HG03571 (cell line): ENCODE results near the gene GOLGA8O.
"Not testable (repeated sequence)": the region's sequence is repeated elsewhere in the genome, so short reads cannot be mapped to it uniquely, and the experiment has no call there.

ENCODE experiments used
- ATAC-seq: cut with Tn5 transposase; IDR thresholded peaks from one replicate; pipeline ENCODE4 v1.9.1; 2021; ENCODE audit not compliant: unreplicated experiment

GOLGA8O gene, protein sequence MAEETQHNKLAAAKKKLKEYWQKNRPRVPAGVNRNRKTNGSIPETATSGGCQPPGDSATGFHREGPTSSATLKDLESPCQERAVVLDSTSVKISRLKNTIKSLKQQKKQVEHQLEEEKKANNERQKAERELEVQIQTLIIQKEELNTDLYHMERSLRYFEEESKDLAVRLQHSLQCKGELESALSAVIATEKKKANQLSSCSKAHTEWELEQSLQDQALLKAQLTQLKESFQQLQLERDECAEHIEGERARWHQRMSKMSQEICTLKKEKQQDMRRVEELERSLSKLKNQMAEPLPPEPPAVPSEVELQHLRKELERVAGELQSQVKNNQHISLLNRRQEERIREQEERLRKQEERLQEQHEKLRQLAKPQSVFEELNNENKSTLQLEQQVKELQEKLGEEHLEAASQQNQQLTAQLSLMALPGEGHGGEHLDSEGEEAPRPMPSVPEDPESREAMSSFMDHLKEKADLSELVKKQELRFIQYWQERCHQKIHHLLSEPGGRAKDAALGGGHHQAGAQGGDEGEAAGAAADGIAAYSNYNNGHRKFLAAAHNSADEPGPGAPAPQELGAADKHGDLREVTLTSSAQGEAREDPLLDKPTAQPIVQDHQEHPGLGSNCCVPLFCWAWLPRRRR

DNA sequence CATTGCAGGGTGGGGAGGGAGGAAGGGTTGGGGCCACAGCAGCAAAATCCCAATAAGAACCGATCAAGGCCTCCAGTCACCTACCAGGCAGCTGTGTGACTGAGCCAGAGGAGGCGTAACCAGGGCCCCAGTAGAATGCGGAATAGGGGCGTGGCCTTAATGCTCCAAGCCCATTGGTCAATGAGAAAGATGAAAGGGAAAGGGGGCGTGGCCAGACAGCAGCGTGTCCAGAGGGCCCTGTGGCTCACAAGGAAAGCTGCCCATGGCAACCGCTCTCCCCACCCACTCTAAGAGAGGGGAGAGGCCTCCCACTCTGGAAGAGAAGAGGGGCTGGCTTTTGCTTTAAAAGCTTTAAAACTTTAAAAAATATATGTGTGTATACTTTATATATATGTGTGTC, at the start of gene GOLGA8O:
Gene GOLGA8O (minus strand): TSS at position 101 of the 400 bp plus-strand sequence. CDS start 98 bp downstream, at position 3.
- ATAC-seq, result not testable (repeated sequence)

DNA sequence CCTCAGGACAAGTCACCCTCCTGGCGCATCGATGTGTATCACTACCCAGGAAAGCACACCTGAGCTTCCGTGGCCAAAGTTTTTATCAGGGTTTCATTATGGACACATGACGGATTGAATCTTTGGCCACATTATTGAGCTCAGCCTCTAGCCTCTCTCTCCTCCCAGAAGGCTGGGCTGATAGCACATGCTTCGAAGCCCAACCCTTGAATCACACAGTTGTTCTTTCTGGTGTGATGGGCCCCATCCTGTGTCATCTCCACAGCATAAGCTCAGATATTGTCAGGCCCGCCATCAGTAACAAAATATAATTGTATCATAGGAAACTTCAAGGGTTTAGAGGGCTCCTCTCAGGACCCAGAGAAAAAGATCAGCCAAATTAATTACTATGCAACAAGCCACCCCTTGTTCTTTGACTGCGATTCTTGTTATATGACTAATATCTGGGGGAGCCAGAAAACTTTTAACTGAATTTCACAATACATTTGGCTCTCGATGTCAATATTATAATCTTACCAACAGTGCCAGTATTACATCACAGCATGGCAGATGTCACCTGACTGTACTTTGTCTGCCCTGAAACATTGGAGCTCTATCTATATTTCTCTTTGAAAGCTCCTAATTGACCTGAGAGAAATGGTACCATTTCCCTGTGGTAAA, 48.8 kb upstream of the GOLGA8O start:
- not testable (repeated sequence) for ATAC-seq

DNA sequence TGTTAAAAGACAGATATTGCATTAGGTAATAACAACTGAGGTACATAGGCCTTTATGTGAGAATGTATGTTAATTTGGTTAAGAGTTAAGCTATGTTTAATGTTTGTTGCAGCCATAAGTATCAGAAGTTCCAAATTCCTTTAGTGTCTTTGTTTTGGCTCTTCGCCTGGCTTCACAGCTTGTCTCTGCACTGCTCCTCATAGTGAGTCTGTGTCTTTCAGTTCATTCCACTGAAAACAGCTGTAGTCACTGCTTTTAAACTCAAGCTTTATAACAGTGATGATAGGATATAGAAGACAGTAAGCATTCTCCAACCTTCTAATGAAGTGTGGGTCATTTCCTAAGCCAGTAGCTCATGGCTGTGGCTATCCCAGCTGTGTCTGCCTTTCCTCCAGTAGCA, 47.5 kb upstream of the GOLGA8O start:
- ATAC-seq, result not testable (repeated sequence)

DNA sequence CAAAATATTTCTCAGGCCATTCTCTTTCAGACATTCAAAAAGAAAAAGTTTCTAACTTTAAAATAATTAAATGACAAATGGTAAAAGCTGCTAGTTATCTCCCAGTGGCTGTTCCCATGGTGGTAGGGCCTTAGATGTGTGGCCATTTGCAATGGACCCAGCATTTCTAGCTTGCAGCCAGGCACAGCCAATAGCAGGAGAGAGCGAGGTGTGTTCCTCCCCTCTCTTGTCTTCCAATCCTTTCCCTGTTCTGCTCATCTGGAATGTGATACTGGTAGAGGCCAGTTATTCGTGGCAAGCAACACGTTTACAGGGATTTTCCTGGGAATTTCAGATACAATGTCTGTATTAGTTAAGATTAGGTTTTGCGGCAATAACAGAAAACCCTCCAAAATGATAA, 37.3 kb upstream of the GOLGA8O start:
- not testable (repeated sequence) for ATAC-seq

DNA sequence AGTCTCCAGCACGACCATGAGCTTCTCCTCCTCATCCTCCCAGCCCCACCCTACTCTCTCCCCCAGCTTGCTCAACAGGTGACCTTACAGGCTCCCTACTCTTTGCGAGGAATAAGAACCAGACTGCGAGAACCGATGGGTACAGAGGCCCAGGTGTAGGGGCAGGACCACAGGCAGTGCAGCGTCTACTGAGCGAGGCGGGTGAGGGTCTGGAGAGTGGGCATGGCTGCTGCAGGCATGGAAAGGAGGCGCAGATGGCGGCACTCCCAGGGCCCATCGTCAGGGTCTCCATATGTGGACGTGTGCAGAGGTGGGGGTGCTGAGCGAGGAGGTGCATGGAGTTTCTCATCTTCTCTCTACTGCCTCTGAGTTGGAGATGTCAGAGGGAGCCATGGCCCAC, 31.0 kb upstream of the GOLGA8O start:
- not testable (repeated sequence) for ATAC-seq

DNA sequence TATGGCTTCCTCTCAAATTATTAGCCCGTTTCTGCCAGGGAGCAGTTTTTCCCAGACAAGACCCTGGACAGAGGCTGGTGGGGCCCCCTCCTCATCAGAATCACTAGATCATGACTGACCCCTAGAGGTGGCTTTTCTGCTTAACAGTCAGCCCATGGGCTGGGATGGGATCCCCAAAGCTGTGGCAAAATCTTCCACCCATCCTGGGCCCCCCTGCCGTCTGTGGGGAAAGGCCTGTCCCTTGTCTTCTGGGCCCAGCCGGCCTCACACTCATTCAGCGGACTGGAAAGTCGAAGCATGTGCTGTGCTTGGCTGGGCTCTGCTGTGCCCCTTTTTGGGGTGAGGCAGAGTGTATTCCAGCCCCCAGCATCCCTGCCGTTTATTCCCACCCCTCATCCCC, 27.9 kb upstream of the GOLGA8O start:
- ATAC-seq, result not testable (repeated sequence)

DNA sequence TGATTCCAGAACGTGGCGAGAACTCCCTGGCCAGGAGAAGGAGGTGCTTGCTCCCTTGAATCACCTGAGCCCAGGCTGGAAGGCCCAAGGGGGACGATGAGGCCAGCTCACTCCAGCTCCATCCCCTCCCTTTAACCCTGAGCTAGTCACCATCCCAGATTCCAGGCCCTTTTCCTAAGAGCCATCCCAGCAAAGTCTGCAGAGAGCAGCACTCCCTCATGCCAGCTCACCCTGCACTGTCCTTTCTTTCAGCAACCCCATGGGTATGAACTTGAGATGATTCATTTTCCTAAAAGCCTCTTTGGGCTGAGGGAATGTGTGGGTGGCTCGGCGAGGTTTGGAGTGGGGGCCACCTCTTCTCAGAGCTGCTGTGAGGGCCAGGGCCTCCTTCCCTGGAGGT, 26.2 kb upstream of the GOLGA8O start:
- ATAC-seq, result not testable (repeated sequence)

DNA sequence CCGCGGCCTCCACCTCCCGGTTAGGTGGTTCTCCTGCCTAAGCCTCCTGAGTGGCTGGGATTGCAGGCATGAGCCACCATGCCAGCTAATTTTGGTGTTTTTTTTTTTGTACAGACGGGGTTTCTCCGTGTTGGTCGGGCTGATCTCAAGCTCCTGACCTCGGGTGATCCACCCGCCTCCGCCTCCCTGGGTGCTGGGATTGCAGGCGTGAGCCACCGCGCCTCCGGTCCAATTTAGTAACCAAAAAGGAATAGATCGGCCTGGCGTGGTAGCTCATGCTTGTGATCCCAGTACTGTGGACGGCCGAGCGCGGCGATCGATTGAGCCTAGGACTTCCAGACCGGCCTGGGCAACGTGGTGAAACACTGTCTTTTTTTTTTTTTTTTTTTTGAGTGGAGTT, 12.6 kb upstream of the GOLGA8O start:
- ATAC-seq, result not testable (repeated sequence)

DNA sequence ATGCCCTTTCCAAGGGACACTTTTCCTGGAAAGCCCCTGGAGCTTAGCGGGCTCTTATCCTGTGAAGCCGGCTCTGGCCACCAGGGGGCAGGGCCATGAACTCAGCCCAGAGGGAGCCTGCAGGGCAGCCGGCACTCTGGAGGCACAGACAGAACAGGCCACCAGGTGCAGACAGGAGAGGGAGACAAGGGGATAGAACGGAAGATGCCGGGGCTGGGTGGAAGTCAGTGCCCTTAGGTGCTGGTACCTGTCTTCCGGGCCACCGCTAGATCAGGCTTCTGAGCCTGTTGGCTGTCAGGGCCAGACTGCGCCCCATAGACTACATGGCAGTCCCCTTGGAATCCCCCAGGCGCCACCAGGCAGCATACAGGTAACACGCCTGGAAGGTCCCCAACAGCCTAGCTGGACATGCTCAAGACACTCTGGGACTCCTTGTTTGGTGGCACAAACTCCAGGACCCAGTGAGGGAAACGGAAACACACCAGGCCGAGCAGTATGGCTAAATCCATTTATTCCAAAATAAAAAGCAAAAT, 14.9 kb downstream of the GOLGA8O start:
- ATAC-seq, result not testable (repeated sequence)

DNA sequence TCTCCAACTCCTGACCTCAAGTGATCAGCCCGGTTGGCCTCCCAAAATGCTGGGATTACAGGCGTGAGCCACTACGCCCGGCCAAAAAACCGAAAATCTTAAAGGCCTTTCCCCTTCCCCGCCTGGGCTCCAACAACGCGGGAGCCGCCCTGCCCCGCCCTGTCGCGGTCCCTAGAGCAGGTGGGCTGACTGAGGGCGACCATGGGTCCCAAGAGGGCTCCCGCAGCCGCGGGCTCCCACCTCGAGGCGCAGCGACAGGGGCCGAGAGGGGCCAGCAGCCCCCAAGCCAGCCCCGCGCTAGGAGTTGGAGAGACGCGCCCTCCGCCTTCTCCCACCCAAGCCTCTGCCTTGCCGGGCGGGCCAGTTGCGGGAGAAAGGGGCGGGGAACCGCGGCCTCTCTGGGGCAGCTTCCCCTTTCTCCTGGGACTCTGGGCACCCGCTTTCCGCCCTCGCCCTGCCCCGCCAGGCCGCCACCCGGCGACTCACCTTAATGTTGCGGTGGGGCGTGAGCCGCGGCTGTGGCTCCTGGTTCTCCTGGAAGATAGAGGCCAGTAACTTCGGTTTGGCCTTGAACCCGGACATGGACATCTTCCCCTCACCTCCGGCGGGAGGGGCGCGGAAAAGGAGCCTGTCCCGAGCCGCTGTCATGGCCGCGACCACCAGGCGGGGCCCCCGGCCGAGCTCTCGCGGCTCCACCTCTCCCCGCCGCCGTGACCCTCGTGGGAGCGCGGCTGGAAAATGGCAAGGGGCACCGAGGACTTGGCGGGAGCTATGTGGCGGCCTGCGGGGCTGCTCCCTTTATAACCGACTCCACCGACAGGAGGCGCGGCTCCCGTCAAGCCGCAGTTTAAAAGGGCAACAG, 21.1 kb downstream of the GOLGA8O start:
- ATAC-seq, result not testable (repeated sequence)

DNA sequence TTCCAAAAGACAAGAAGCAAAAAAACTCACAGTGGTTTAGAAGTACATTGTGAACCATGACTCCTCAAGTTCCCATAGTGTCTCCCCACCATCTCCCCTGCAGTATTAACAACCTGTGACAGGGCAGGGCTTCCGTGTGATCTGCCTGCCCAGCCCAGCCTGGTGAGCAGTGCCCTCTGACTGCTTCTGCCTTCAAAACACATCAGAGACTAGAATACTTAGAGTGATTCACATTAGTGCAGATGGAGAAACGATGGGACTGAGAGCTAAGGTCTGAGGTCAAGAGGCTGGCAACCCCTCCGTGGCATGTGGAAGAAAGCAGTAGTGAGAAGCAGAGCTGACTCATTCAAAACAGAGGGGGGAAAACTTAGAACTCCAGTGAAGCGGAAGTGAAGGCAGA, 27.8 kb downstream of the GOLGA8O start:
- ATAC-seq, result not testable (repeated sequence)

DNA sequence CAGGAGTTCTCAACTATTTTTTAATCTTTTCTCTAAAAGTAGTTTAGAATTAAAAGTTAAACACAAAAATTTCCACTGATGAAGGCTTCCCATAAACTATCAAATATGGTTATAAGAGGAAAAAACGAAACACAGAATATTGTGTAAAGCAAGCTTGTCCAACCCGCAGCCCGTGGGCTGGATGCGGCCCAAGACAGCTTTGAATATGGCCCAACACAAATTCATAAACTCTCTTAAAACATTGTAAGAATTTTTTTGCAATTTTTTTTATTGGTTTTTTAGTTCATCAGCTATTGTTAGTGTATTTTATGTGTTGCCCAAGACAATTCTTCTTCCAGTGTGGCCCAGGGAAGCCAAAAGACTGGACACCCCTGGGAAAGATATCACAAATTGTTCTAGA, 28.9 kb downstream of the GOLGA8O start:
- not testable (repeated sequence) for ATAC-seq

DNA sequence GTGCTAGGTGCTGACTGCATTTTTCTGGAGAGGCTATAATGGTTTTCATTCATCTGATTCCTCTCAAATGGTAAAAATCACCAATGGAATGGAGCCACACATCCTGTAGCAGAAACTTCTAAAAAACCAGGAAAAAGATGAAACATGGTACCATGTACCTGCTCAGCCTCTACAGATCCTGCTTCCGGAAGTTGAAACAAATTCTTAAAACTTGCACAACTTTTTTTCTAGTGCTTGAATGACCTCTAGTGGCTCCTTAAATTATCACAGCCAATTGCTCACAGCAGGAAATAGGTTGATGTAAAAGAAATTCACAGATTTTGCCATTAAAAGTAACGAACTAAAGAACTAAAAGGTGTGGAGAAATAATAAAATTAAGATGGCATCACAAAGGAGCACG, 47.5 kb downstream of the GOLGA8O start:
- ATAC-seq, result not testable (repeated sequence)

DNA sequence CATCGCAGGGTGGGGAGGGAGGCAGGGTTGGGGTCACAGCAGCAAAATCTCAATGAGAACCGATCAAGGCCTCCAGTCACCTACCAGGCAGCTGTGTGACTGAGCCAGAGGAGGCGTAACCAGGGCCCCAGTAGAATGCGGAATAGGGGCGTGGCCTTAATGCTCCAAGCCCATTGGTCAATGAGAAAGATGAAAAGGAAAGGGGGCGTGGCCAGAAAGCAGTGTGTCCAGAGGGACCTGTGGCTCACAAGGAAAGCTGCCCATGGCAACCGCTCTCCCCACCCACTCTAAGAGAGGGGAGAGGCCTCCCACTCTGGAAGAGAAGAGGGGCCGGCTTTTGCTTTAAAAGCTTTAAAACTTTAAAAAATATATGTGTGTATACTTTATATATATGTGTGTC, 52.2 kb downstream of the GOLGA8O start, which contains the start of gene GOLGA8K:
Gene GOLGA8K (minus strand): TSS at position 101 of the 400 bp plus-strand sequence. CDS start 98 bp downstream, at position 3.
- ATAC-seq, result not testable (repeated sequence)

DNA sequence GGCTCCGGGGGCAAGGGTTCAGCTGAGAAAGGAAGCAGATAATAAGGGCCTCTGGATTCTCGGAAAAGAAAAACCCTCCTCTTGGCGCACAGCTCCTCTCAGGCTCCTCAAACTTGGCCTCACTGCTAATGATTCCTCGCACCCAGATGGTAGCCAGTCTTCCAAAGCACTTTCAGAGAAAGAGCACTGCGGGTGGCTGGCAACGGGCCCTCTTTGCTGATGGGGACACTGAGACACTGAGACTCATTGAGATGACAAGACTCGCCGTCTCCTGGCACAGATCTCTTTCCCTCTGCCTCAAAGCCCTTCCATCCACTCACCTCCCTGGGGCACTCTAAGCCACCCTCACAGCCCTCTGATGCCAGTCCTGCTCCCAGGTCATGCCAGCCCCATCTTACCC, 58.9 kb downstream of the GOLGA8O start:
- not testable (repeated sequence) for ATAC-seq
